Fibroblast of villous mesenchyme (primary cell): ENCODE data around the gene CMTM2. TPM values are rescaled to one million over a fixed set of nuclear protein-coding genes. Genes with fewer than 3 reads are reported as not detected.

Source experiments
- DNase-seq: peaks from one replicate; pipeline ENCODE4 v3.0.0-alpha.2; 2010; ENCODE audit warnings: low read depth
- H3K4me3 ChIP-seq: 2 replicates; pipeline ENCODE4 v1.5.1; 2011; ENCODE audit warnings: low read depth, mild to moderate bottlenecking, low read length
- CTCF ChIP-seq: IDR thresholded peaks from 2 replicates; pipeline ENCODE4 v1.5.1; 2012; ENCODE audit warnings: low read depth, mild to moderate bottlenecking, low read length; ENCODE audit not compliant: insufficient read depth
- total RNA-seq: library from RNA; depleted of rRNA; stranded (reverse); fragments of >200 nt; gene quantifications from 2 replicates; pipeline ENCODE4 v1.2.3, GENCODE V29; 2012

CMTM2 gene
- total RNA-seq, 1 donor = not detected

GRCh38 chr16:66574081-66574480 is 5.2 kb upstream of the CMTM2 start:
- no peak for DNase-seq
- TF ChIP-seq CTCF = no peak
- H3K4me3 ChIP-seq = no peak overlapping the region

- DNase-seq = no peak
- TF ChIP-seq CTCF = no peak
- H3K4me3 ChIP-seq = no peak overlapping the region
Observed at GRCh38 chr16:66574531-66574930, 4.7 kb upstream of the CMTM2 start.

- no peak overlapping the region for H3K4me3 ChIP-seq
- no peak for DNase-seq
- TF ChIP-seq CTCF = no peak
Observed at GRCh38 chr16:66575060-66575459, 4.2 kb upstream of the CMTM2 start.

- no peak for DNase-seq
- TF ChIP-seq CTCF = no peak
- no peak overlapping the region for H3K4me3 ChIP-seq
Observed at GRCh38 chr16:66576296-66576695, 3.0 kb upstream of the CMTM2 start.

GRCh38 chr16:66580605-66581209 is 1.4 kb downstream of the CMTM2 start:
- TF ChIP-seq CTCF = no peak
- peak; percentile 70 for DNase-seq
- H3K4me3 ChIP-seq = no peak overlapping the region

GRCh38 chr16:66581246-66581952 is 2.1 kb downstream of the CMTM2 start:
- H3K4me3 ChIP-seq = no peak overlapping the region
- TF ChIP-seq CTCF = no peak
- DNase-seq = no peak
